IMR-90 (cell line): ENCODE data around the gene GPRC5C. TPM values are rescaled to one million over a fixed set of nuclear protein-coding genes. Genes with fewer than 3 reads are reported as not detected.

Experiments
- ATAC-seq: fragments of 200-7000 bp; cut with Tn5 transposase; 2 replicates; pipeline ENCODE4 v1.9.1; 2020; ENCODE audit warnings: low read depth, mild to moderate bottlenecking, moderate library complexity
- BruUV-seq: library from RNA; stranded (reverse); fragments of 400-500 nt; replicated peaks from 2 replicates; lab custom pipeline; 2021; lab: Mats Ljungman, UMichigan
- CTCF ChIA-PET: fragments of 300-600 bp; formaldehyde crosslinking; extraction: SDS; loops from one replicate; lab custom pipeline; 2021; ENCODE audit warnings: antibody characterized with exemption; lab: Yijun Ruan, JAX
- POLR2A ChIA-PET: fragments of 300-600 bp; sonication (Branson Sonifier 250); formaldehyde crosslinking; loops from one replicate; lab custom pipeline; 2022; ENCODE audit warnings: antibody characterized with exemption; ENCODE audit not compliant: unreplicated experiment; lab: Charles Lee
- DNase-seq: peaks from one replicate; pipeline ENCODE4 v3.0.0; 2013
- H2AFZ ChIP-seq: replicated peaks from 2 replicates; pipeline ENCODE3; 2013; ENCODE audit warnings: low read length, mild to moderate bottlenecking; ENCODE audit not compliant: poor library complexity
- H2AK5ac ChIP-seq: 2 replicates; pipeline ENCODE4 v1.6.1; 2013; ENCODE audit warnings: low read depth, low read length, inconsistent platforms
- H2AK9ac ChIP-seq: replicated peaks from 2 replicates; pipeline ENCODE3; 2013; ENCODE audit warnings: mild to moderate bottlenecking, low read depth, low read length, moderate library complexity; ENCODE audit not compliant: poor library complexity
- H2BK120ac ChIP-seq: 2 replicates; pipeline ENCODE4 v1.6.1; 2013; ENCODE audit warnings: low read depth, low read length, inconsistent platforms
- H2BK15ac ChIP-seq: 3 replicates; pipeline ENCODE4 v1.6.1; 2013; ENCODE audit warnings: low read depth, low read length, inconsistent platforms
- H2BK20ac ChIP-seq: 2 replicates; pipeline ENCODE4 v1.6.1; 2013; ENCODE audit warnings: low read depth, mild to moderate bottlenecking, inconsistent platforms, low read length, moderate library complexity
- H2BK5ac ChIP-seq: 2 replicates; pipeline ENCODE4 v1.6.1; 2013; ENCODE audit warnings: mild to moderate bottlenecking, low read depth, low read length, inconsistent platforms; ENCODE audit not compliant: poor library complexity, severe bottlenecking
- H3K14ac ChIP-seq: replicated peaks from 2 replicates; pipeline ENCODE4 v1.6.1; 2013; ENCODE audit warnings: low read depth, low read length, inconsistent platforms
- H3K18ac ChIP-seq: 2 replicates; pipeline ENCODE4 v1.6.1; 2013; ENCODE audit warnings: low read depth, low read length, control low read depth
- H3K23ac ChIP-seq: 2 replicates; pipeline ENCODE4 v1.6.1; 2013; ENCODE audit warnings: low read depth, low read length, inconsistent platforms
- H3K27ac ChIP-seq: 2 replicates; pipeline ENCODE4 v1.5.1; 2013; ENCODE audit warnings: mild to moderate bottlenecking, control low read depth, low read length; ENCODE audit not compliant: insufficient read depth
- H3K27me3 ChIP-seq: 2 replicates; pipeline ENCODE4 v1.6.1; 2013; ENCODE audit warnings: low read length; ENCODE audit not compliant: control insufficient read depth, insufficient read depth
- H3K36me3 ChIP-seq: 2 replicates; pipeline ENCODE4 v1.6.1; 2013; ENCODE audit warnings: low read length, mixed read lengths; ENCODE audit not compliant: control insufficient read depth, insufficient read depth
- H3K4ac ChIP-seq: 2 replicates; pipeline ENCODE4 v1.6.1; 2013; ENCODE audit warnings: low read depth, low read length, inconsistent platforms
- H3K4me1 ChIP-seq: 2 replicates; pipeline ENCODE4 v1.6.1; 2013; ENCODE audit warnings: low read length, mixed read lengths; ENCODE audit not compliant: control insufficient read depth, insufficient read depth
- H3K4me2 ChIP-seq: 2 replicates; pipeline ENCODE4 v1.6.1; 2013; ENCODE audit warnings: low read depth, mild to moderate bottlenecking, control low read depth, low read length, moderate library complexity
- H3K4me3 ChIP-seq: 2 replicates; pipeline ENCODE4 v1.5.1; 2013; ENCODE audit warnings: low read depth, mild to moderate bottlenecking, control low read depth, low read length, moderate library complexity; ENCODE audit not compliant: insufficient read depth
- H3K56ac ChIP-seq: 2 replicates; pipeline ENCODE4 v1.6.1; 2013; ENCODE audit warnings: low read length, inconsistent platforms; ENCODE audit not compliant: insufficient read depth; ENCODE audit errors: extremely low read depth
- H3K79me1 ChIP-seq, 2 experiments: 2 replicates each; pipeline ENCODE4 v1.6.1; 2013; ENCODE audit warnings: low read length in 2 of 2, inconsistent platforms in 1 of 2, low read depth in 1 of 2
- H3K9ac ChIP-seq: 2 replicates; pipeline ENCODE4 v1.6.1; 2013; ENCODE audit warnings: low read depth, low read length, control low read depth
- H3K9me1 ChIP-seq: 2 replicates; pipeline ENCODE4 v1.6.1; 2013; ENCODE audit warnings: low read length, inconsistent platforms; ENCODE audit not compliant: insufficient read depth
- H3K9me3 ChIP-seq: 2 replicates; pipeline ENCODE4 v1.6.1; 2013; ENCODE audit warnings: low read length; ENCODE audit not compliant: control insufficient read depth, insufficient read depth
- H4K20me1 ChIP-seq: 2 replicates; pipeline ENCODE4 v1.6.1; 2013; ENCODE audit warnings: low read length, inconsistent platforms; ENCODE audit not compliant: insufficient read depth
- H4K5ac ChIP-seq: 2 replicates; pipeline ENCODE4 v1.6.1; 2013; ENCODE audit warnings: mild to moderate bottlenecking, low read depth, low read length, control low read depth
- H4K8ac ChIP-seq, 2 experiments: 2 replicates each; pipeline ENCODE4 v1.6.1; 2013; ENCODE audit warnings: low read depth in 2 of 2, low read length in 2 of 2, control low read depth in 1 of 2, inconsistent platforms in 1 of 2
- H4K91ac ChIP-seq: 2 replicates; pipeline ENCODE4 v1.6.1; 2013; ENCODE audit warnings: low read depth, low read length, inconsistent platforms; ENCODE audit not compliant: insufficient read depth
- RCOR1 ChIP-seq: IDR thresholded peaks from 2 replicates; pipeline ENCODE4 v1.6.1; 2012; ENCODE audit warnings: mild to moderate bottlenecking, low read length, improper control_type of control experiment; ENCODE audit not compliant: insufficient replicate concordance
- SMC3 ChIP-seq: fragments of 150-350 bp; IDR thresholded peaks from 2 replicates; pipeline ENCODE4 v1.6.1; 2016; ENCODE audit warnings: low read depth, mild to moderate bottlenecking, antibody characterized with exemption, low read length, moderate library complexity
- WGBS, 2 experiments: methylation state at CpG; one replicate each; pipeline versions ENCODE4 v1.1.5 to v1.1.7; 2013; ENCODE audit warnings: missing lambda C conversion rate in 2 of 2; ENCODE audit not compliant: insufficient read length in 1 of 2; ENCODE audit errors: extremely low coverage in 2 of 2; 5-methylcytosine and 5-hydroxymethylcytosine counted together
- dilution Hi-C: fragments of 300-500 bp; cut with HindIII; formaldehyde crosslinking; loops from one replicate; pipeline ENCODE4 v1.14.3; 2018; ENCODE audit warnings: low sequenced_read_pairs; ENCODE audit not compliant: unreplicated experiment
- in situ Hi-C: fragments of 300-500 bp; cut with MboI; formaldehyde crosslinking; loops from 3 replicates; pipeline ENCODE4 v1.14.3; 2019; ENCODE audit warnings: low sequenced_read_pairs, inconsistent platforms, mixed read lengths
- intact Hi-C: fragments of 100-400 bp; cut with micrococcal nuclease; formaldehyde crosslinking; loops from 2 replicates; pipeline ENCODE4 v1.10.0; 2022
- polyA plus RNA-seq, 3 experiments: library from polyadenylated mRNA; depleted of rRNA; stranded (reverse); fragments of >200 nt; gene quantifications; 2 replicates each; pipeline ENCODE4 v1.2.3, GENCODE V29; 2012; ENCODE audit warnings: low replicate concordance in 1 of 3
- total RNA-seq: library from RNA; depleted of rRNA; stranded (reverse); fragments of >200 nt; gene quantifications from 2 replicates; pipeline ENCODE4 v1.2.3, GENCODE V29; 2012

GPRC5C gene
- total and polyA plus RNA-seq, 2 of the 4 experiments (the other 2 are of a cell fraction), result not detected

GRCh38 chr17:74466111-74466827 is 34.4 kb downstream of the GPRC5C start, which contains the start of gene CD300A:
Gene CD300A, plus strand, starts transcription at chr17:74466634. Its CDS starts 70 bp downstream, at chr17:74466704.
- Histone ChIP-seq H2BK15ac (no peak within 1 kb of the TSS), H3K56ac (no peak within 1 kb of the TSS), H2BK20ac (no peak within 1 kb of the TSS), H4K8ac (no peak within 1 kb of the TSS), H3K23ac (no peak within 1 kb of the TSS), H3K27ac (no peak within 1 kb of the TSS), H3K14ac (no peak within 1 kb of the TSS), H3K36me3 (no peaks in the 10 kb centered on the region), H3K18ac (no peak within 1 kb of the TSS), H3K4me1 (no peaks in the 10 kb centered on the region), H2AK5ac (no peak within 1 kb of the TSS), H2BK5ac (peak within 1 kb of the TSS; percentile 87), H2BK120ac (no peak within 1 kb of the TSS), H3K9me1 (no peaks in the 10 kb centered on the region), H3K4me2 (no peak within 1 kb of the TSS), H4K20me1 (no peaks in the 10 kb centered on the region), H4K91ac (no peak within 1 kb of the TSS), H3K4me3 (no peak within 1 kb of the TSS), H3K4ac (no peak within 1 kb of the TSS), H3K9me3 (peaks cover 2% of the 10 kb centered on the region; the same call in 1 of the 2 replicates), H3K9ac (no peak within 1 kb of the TSS), H3K79me1 (no peaks in the 10 kb centered on the region), H4K5ac (no peak within 1 kb of the TSS), H2AK9ac (no peak within 1 kb of the TSS), H3K27me3 (no peaks in the 10 kb centered on the region), H2AFZ (no peak within 1 kb of the TSS)
- dilution Hi-C loops (no loop called here), intact Hi-C loops (no loop called here), in situ Hi-C loops (no loop called here)
- TF ChIP-seq SMC3 (no peak), RCOR1 (no peak)
- POLR2A ChIA-PET, result no interaction called here
- DNase-seq (no peak), ATAC-seq (no peak)
- CTCF ChIA-PET, result no interaction called here
- WGBS, 2 experiments, result 0% methylated on average over 8 of the region's 25 CpGs; no CpG with 5 or more reads in 1 of the 2 experiments
- BruUV-seq, result no TSS peak
